Endothelial cell of umbilical vein (primary cell): ENCODE data around the gene PTPRF.

ENCODE experiments used
- POLR2A ChIP-seq: IDR thresholded peaks from 2 replicates; pipeline ENCODE4 v1.6.1; 2012; ENCODE audit warnings: low read depth, mild to moderate bottlenecking, control low read depth, low read length
- TF ChIP-seq, protein P1 (sequence below), 2 donors: IDR thresholded peaks; 1 replicate in 1 of 2; 2 replicates in 1 of 2; pipeline ENCODE4 v1.5.1; 2011; ENCODE audit warnings: low read length in 2 of 2, mild to moderate bottlenecking in 2 of 2, moderate library complexity in 2 of 2, control low read depth in 1 of 2, inconsistent platforms in 1 of 2, low read depth in 1 of 2; ENCODE audit not compliant: insufficient read depth in 1 of 2; ENCODE audit errors: extremely low read depth in 1 of 2
- TF ChIP-seq, protein P2 (sequence below): IDR thresholded peaks from 2 replicates; pipeline ENCODE4 v1.6.1; 2011; ENCODE audit not compliant: insufficient read depth, insufficient read length

DNA sequence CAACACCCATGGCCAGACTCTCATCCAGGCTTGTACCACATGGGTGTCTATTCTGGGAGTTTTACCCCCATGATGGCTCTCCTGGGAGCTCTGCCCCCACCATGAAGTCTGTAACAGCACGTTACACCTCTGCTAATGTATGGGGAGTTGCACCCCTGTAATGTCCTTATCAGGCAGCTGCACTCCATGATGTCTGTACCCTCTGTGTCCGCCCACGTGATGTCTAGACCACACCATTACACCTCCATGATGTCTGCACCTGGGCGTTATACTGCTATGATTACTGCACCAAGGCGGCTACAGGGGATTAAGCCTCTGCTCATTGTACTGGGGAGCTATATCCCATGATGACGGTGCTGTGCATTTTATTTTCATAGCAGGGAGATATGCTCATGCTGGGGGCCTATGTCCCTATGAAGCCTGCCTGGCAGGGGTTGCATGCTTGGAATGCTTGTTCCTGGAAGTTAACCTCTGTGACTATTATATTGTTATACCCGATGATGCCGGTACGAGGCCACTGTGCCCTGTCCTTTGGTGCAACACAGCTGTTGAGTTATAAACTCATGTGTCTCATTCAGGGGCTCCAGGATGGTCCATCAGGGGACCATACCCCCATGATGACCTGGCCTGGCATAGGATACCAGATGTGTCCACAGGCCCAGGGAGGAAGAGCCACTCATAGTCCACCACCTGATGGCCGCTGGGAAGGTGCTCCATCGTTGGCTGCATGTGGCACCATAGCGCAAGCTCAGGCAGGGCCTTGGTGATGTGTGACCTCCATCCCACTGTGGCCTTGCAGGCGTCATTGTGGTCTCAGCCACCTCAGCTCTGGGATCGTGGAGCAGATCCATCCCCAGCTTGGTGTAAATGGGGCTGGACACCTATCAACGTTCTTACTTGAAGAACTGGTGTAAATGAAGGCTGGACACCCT, 12.1 kb downstream of the PTPRF start:
- TF ChIP-seq, protein P1, sequence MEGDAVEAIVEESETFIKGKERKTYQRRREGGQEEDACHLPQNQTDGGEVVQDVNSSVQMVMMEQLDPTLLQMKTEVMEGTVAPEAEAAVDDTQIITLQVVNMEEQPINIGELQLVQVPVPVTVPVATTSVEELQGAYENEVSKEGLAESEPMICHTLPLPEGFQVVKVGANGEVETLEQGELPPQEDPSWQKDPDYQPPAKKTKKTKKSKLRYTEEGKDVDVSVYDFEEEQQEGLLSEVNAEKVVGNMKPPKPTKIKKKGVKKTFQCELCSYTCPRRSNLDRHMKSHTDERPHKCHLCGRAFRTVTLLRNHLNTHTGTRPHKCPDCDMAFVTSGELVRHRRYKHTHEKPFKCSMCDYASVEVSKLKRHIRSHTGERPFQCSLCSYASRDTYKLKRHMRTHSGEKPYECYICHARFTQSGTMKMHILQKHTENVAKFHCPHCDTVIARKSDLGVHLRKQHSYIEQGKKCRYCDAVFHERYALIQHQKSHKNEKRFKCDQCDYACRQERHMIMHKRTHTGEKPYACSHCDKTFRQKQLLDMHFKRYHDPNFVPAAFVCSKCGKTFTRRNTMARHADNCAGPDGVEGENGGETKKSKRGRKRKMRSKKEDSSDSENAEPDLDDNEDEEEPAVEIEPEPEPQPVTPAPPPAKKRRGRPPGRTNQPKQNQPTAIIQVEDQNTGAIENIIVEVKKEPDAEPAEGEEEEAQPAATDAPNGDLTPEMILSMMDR (IDR thresholded peaks at IDR 0.05; ENCODE audit: extremely low read depth in 1 of 2, insufficient read depth in 1 of 2, low read depth in 1 of 2, low read length in 2 of 2), result no peak
- TF ChIP-seq POLR2A, result no peak
- TF ChIP-seq, protein P2, sequence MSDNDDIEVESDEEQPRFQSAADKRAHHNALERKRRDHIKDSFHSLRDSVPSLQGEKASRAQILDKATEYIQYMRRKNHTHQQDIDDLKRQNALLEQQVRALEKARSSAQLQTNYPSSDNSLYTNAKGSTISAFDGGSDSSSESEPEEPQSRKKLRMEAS, result no peak
